Stimulated activated CD4-positive, alpha-beta T cell treated with anti-CD3 and anti-CD28 coated beads, Interleukin-2, amount 100 ng/mL, for 24 hours (primary cell): ENCODE data around the gene DAAM1.

Experiments
- DNase-seq, 2 donors: peaks; one replicate each; pipeline ENCODE4 v3.0.0-alpha.2; 2020

The DAAM1 gene

DNA sequence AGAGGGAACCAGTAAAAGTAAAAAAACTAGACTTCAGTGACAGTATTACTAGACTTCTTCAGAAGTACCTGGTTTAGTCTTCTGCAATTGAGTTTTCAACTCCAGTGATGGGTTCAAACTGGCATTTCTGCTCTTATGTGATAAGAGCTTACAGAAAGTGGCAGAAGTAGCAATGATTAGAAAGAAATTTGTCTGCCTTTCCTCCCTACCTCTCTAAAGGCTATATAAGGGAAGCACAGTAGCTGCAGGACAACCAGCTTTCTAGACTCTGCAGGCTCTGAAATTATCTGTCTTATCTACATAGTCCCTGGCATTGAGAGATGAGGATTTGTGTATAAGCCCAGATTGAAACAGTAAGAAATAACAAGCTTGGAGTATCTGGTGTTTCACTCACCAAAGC is 107.5 kb downstream of the DAAM1 start:
- DNase-seq, result no peak

DNA sequence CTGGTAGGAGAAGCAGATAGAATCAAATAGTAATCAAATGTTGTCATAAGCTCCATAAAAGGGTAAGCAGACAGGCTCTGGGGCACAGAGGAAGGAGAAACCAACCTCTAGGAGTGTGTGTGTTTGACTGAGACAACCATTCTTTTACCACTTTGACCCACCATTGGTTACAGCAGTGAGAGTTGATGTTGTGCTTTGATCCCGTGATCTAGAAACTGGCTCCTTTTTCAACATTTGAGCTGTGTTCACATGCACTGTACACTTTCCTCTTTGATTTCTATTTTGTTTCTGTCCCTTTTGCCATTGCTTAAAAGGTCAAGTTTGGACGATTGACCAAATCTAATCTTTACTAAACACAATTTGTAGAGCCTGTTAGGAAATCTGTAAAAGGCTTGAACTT is 108.0 kb downstream of the DAAM1 start:
- no peak for DNase-seq

DNA sequence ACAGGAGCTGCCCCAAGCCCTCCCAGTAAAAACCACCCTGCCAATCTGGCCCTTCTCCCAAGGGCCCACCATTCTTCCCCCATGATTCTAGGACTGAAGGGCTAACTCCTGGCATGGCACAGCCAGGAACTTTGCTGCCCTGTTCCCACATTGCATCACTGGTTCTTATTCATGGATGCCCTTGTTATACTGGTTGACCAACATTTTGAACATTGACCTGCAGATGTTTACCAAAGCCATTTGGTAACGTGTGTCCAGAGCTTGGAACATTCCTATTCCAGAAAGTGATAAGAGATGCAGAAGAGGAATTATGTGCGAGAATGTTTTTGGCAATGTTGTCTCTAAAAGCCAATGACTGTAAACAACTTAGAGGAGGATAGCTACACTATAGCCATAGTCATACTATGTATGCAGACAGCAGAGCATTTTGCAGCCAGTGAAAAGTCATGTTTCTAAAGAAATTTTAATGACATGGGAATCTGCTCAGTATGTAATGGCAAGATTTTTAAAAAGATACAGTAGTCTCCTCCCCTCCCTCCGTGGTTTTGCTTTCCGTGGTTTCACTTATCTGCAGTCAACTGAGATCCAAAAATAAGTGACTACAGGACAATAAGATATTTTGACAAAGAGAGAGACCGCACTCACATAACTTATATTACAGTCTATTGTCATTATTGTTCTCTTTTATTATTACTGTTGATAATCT is 108.8 kb downstream of the DAAM1 start:
- DNase-seq, result no peak

DNA sequence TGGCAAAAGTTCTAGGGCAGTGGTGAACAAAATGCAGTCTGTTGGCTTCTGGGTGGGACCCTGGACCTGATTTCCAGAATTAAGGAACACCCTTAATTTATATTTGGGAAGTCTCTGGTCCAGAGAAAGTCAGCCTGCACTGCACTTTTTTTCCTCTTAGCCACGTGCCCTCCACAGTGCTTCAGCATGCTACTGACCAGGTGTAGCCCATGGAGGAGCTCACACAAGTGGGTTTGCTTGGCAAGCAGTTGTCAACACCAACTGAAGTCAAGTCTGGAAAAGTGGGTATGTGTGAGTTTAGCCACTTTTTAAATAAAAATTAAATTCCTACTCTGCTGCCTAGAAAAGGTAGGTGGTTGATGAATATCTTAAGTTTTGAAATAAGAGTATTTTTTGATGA is 111.3 kb downstream of the DAAM1 start:
- DNase-seq, result no peak

DNA sequence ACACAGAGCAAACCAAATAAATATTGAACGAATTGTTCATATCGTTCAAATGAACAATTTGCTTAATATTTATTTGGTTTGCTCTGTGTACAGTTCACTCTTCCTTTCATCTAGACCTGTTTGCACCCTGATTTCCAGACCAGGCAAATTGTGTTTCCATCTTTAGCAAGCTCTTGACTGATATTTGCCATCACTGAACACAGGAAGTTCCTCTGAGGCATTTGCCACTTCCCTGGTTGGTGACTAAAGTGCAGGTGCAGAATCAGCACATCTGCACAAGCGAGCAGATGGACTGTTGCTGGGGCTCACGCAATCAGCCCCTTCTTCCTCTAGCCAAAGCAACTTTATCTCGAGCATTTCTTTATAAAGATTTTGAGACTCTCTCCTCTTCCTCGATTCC is 112.9 kb downstream of the DAAM1 start:
- peak in 1 of 2 donors; percentile 3 for DNase-seq

DNA sequence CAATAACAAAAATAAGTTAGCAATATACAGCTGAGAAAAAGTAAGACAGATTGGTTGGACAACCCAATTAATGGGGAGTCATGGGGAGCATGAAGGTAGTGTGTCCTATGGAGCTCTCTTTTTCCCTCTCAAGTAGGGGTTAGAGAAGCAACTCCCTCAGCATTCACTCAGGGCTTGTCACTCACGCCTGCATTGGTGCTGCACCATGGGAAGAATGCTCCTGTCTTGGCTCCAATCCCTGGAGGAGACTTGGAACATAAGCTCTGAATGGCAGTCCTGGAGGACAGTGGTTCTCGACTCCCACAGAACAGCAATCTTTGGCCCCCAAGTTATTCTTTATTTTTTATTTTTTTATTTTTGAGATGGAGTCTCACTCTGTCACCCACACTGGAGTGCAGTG is 113.8 kb downstream of the DAAM1 start:
- no peak for DNase-seq

DNA sequence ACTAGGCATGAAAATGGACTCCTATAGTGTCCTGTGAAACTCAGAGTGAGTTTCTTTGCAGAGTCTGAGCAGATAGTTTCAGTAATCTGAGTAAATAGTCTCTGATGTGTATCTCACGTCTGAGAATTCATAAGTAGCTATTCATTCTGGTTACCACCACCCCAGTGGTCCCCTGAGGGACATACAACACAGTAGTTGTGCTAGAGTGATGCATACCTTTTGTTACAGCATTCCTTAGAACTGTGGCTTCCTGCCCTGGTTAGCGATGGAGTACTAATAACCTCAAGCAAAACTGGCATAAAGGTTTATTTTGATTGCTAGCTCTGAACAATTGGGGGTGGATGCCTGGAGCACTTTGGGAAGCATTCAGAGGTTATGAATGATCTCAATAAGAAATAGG is 114.7 kb downstream of the DAAM1 start:
- DNase-seq, result no peak

DNA sequence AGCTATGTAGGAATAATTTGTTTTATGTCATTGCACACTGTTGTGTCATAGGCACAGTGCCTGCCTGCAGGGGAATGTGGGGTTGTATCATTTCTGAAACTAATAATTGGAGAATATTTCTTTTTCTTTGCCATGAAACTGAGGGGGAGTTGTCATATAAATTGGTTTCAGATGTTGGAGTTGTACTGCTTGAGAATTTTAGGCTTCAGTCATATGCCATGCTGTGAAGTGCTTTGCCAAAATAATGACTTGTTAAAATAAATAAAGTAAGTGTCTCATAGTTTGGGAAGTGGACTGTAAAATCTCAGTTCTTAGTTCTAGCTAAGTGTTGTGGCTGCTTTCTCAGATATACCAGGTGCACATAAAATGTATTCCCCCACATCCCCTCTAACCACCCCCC is 116.8 kb downstream of the DAAM1 start:
- no peak for DNase-seq

DNA sequence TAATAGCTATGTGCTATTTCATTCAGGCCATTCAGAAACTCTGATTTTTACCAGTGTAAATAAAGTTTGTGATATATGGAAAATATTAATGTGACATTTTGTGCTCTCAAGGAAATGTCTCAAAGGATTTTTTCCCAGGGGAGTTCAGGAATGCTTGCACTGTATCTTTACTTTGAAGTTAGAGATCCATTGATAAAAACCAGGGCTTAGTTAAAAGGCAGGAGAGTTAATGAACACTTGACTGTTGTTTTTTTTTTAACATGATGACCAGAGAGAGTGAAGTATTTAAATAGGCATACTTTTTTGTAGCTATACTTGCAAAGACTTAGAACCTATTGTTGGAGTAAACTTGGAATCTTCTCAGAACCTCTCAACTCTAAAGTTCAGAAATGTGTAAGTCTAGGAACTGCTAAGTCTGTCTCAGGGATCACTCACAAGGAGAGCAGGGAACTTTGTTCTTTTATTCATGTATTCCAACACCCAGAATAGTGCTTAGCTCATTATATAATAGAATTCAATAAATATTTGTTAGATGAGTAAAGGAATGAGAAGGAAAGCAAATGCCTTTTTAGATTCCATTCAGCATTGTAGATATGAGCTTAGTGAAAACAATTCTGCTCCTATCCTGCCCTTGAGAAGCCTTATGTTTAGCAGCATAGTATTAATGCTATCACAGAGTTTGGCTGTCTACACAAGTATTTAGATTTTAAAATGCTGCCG is 117.5 kb downstream of the DAAM1 start:
- no peak for DNase-seq

DNA sequence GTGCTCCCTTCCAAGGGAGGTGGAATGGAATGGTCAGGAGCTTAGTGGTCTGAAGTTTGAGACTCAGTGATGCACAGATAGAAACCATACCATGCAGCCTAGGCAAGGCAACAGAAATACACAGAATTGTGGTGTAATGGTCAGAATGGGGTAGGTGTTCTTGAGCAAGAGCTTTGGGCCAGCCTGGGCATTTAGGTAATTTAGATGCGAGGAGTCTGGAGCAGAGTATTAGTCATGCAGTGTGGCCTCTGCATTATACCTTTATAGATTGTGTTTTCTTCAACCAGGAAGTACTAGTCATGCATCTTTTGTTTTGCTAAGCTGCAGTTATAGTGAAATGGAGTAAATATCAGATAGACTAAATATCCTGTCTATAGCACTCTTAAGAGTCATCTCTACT is 118.3 kb downstream of the DAAM1 start:
- DNase-seq, result no peak

DNA sequence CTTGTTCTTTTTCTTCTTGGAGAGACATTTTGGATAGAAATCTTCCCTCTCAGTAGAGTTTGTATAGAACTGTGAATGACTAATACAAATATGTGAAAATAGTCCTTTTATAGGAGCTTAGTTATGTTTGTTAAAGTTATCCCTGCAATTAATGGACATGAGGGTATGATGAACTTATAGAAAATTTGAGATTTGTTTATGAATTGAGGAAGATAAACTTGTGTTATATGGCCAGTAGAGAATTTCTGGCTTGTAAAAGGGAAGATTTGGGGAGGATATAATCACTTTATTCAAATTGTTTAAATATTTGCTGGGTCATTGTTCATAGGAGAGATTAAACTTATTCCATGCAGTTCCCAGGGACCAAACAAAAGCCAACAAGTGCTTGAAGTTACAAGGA is 119.6 kb downstream of the DAAM1 start:
- no peak for DNase-seq

DNA sequence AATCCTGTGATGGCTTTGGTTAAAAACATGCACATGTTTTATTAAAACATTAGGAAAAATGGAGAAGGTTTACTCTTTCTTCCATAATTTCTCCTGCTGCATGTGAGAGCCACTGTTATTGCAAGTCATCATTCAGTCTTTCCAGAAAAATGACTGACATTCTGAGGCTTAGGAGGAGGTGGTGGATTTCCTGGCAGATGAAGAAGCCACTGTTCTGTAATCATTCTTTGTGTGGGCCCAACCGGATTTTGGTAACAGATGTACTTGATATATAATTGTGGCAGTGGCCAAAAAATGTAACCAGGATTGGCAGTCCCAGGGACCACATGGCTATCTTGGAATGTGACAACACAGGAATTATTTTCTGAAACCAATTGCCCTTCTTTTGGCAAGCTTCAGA is 120.2 kb downstream of the DAAM1 start:
- no peak for DNase-seq

DNA sequence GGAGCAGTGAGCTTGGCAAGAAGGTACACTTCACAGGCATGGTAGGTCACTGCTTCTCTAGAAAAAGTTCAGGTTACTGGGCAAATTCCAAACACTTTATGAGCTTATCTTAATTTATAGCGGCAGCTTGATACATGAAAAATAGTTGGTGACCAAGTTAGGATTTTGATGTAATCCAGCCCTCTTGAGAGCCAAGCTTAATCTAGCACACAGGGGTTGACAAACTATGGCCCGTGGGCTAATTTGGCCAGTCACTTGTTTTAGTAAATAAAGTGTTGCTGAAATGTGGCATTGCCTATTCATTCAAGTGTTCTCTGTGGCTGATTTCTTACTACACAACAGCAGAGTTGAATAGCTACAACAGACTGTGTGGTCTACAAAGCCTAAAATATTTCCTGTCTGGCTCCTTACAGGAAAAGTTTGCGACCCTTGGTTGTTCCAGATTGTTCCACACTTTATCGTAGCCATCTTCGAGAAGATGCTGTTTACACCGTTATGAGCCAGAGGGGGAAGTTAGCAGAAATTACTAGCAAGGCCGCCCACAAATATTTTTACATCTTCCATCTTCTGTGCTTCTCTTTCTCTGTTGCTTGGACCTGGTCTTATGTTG is 120.9 kb downstream of the DAAM1 start:
- DNase-seq, result no peak

DNA sequence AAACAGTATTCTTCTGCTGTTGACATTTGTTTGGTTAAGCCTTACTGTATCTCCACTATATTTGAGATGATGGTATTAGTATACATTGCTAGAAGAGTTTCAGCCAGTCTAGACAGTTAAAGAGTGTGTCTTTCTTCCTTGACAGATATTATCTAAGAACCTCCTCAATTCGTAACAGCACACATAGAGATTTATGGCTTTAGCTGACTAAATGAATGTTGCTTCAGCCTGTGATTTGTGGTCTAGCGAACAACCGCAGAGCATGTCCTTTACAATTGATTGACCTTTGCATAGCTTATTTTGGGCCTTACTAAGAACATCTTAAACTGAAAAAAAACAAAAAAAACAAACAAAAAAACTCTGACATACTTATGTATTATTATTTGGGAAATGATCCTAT is 122.2 kb downstream of the DAAM1 start:
- DNase-seq, result no peak

DNA sequence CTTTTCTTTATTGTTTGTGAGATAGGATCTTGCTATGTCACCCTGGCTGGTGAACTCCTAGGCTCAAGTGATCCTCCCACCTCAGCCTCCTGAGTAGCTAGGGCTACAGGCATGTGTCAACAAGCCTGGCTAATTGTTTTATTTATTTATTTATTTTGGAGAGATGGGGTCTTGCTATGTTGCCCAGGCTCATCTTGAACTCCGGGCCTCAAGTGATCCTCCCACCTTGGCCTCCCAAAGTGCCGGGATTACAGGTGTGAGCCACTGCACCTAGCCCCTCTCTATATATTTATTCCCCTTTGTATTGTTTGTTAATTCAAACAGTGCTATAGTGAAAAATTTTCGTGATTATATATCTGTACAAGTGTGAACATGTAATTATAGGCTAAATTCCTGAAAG is 123.3 kb downstream of the DAAM1 start:
- no peak for DNase-seq

DNA sequence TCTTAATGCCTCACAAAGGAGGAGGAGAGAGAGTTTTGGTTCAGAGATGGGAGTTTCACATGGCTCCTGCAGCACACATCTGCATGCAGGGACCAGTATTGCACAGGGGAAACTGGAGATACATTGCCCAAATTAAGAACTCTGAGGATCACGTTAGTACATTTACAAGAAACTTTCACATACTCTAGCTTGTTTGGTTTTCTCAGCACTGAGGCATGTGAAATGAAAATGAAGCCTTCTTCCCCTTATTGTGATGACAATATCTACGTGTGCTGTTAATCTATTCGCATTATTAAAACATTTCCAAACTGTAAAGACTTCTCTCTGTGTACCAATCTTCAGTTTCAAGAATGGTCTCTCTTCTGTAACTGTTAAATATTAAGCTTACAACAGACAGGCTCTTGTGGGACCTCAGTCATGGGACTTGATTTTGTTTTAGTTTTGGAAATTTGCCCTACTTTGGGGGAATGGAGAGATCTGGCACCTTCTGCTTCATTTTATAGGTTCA is 124.7 kb downstream of the DAAM1 start:
- no peak for DNase-seq

DNA sequence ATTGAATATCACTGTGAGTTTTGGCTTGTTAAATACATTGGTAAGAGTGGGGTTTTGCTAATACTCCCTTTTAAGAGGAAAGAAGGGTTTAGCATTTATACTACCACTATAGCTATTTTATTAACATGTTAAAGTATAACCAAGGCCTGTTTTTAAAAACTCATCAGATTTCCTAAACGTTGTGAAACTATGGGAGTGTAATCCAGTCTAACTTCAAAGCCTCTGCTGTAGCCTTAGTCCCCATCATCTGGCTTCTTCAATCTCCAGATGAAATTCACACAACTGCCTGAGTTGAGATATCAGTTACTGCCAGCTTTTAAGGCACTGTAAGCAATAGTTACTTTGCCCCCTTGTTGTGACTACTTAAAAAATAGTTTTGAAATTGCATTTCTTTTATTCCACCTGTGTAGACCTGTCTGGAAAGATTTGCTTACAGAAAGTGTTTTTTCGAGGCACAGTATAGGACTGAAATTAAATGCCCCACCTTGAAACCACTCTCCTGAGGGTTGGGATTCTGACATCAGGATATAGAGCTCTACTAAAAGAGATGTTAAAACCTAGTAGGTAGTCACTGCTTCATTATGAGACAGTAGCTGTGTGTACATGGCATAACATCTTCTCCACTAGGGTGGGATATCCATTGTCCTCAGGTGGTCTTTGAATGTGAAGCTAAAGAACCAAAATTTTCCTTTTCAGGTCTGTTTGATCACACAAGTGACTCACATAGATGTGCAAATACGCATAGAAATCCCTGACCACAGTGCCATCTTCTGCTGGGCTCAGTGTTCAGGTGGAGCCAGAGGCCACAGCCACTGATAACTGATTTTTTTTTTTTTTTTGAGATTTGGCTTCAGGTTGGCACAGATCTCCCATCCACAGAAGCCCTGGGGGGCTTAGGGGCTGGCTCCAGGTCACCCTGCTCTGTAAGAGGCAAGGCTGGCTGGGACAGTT is 125.5 kb downstream of the DAAM1 start:
- no peak for DNase-seq

DNA sequence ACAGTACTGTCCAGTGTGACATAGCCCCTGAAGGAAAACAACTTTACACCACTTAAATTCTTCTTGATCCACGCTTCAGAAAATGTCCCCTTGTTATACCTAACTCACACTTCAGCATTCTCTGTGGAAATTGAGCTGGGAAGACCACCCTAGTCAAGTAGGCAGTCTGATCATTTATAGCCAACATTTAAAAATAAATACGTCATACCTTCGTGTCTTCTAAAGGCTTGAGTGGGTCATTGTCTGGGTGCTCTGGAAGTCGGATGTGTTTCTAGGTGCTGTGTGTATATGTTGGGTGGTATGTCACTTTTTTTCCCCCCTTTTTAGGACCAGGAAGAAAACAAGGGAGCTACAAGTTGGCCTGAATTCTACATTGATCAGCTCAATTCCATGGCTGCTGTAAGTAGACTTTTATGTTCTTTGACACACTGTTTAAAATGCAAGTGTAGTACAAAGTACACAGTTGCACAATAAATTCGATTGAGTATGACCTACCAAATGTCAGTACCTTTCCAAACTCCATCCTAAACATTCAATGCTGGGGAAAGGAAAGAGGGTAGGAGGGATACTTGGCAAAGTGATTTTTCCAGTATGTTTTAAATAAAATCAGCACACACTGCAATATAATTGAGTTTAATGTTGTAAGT is 126.6 kb downstream of the DAAM1 start:
- DNase-seq, result no peak

DNA sequence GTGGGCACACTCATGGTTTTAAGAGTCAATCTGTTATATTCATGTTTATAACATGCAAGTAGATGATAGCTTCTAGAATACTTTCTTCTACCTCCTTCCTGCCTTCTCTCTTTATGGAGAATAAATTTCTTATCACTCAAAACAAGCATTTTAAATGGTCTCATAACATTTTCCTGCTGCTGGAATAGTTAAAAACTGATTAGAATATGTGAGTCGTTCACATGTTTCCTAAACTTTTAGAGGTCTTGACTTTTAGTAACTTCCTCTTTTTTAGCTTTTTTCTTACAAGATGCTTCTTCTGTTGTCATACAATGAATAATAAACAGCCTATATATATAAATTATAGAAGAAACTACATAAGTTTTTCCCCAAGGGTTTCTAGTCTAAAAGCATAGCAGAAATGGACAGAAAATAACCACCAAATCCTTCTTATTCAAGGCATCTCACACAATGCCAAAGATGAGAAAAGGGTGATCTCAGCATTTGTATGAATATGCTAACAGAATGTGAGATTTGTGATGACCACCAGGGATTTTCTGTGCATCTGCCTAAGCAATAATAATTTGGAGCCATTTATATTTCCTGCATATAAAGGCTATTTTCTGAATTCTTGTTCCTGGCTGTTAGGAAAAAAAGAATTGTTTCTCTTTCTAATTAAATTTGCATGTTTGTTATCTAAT is 127.8 kb downstream of the DAAM1 start:
- no peak for DNase-seq

DNA sequence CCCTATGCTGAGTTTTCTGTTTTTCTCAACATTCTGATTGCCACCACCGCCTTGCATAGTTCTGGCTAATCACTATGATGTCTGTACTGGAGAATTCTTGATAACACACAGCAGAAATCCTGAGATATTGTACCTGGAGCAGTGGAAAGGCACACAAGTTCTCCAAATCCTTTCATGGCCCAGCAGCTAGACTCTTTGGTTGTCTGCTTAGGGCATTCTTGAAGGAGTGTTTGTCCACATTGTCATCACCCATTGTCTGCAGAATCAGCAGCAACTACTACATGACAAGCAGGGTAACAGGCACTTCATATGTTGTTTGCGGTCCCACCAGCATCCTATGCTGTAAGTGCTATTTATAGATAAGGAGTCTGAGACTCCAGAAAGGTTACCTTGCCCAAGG is 128.9 kb downstream of the DAAM1 start:
- DNase-seq, result no peak

DNA sequence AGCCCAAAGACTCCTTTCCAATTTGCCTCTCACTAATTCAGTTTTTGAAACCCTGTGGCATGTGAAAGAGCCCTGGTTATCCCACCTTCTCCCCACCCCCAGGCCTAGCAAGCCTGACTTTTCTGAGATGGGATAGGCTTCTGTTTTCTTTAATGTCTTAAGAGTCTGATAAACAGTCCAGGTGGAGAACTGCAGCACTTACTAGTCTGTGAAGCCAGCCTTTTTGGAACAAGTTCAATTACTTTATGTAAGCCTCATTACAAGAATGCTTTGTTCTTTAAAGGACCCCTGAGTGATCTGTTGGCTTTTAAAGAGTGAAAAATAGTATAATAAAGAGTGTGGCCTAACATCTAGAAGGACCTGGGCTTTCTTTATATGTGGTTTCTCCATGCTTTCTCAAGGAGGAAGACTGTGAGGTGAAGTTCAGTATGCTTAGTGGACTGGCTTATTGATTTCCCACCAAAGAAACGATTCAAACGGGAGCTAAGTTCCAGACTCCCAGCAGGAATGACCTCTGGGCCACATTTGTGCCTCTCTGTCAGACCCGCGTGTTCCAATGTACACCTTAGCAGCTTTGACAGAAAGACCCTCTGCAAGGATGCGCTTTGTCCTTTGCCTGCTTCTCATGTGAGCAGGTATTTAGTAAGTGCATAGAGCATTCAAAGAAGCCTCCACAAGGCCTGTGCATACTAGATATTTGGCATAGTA is 129.5 kb downstream of the DAAM1 start:
- no peak for DNase-seq
